Common myeloid progenitor, CD34-positive (primary cell): ENCODE data around the gene CELSR1.
"Not testable (repeated sequence)": the region's sequence is repeated elsewhere in the genome, so short reads cannot be mapped to it uniquely, and the experiment has no call there.

ENCODE experiments used
- CTCF ChIA-PET: fragments of 350-600 bp; sonication (Branson Sonifier 250); formaldehyde crosslinking; loops from one replicate; lab custom pipeline; 2021; ENCODE audit warnings: antibody characterized with exemption; lab: Charles Lee
- POLR2A ChIA-PET: fragments of 350-600 bp; sonication (Branson Sonifier 250); formaldehyde crosslinking; loops from one replicate; lab custom pipeline; 2021; ENCODE audit warnings: antibody characterized with exemption; lab: Charles Lee
- DNase-seq, 3 donors: peaks; one replicate each; pipeline versions ENCODE4 v3.0.0 to v3.0.0-alpha.2; 2013
- H3K27ac ChIP-seq, 2 experiments: 1 replicate in 1 of 2; 2 replicates in 1 of 2; pipeline ENCODE4 v1.7.0; 2013; ENCODE audit warnings: inconsistent platforms in 2 of 2, low read length in 2 of 2, mild to moderate bottlenecking in 2 of 2, low read depth in 1 of 2, moderate library complexity in 1 of 2; ENCODE audit not compliant: severe bottlenecking in 2 of 2, insufficient read depth in 1 of 2, poor library complexity in 1 of 2
- H3K27me3 ChIP-seq, 5 experiments: replicated peaks in 2 of 5; 1 replicate in 3 of 5; 2 replicates in 2 of 5; pipeline versions ENCODE4 v1.6.1 to v1.7.0; 2013; ENCODE audit warnings: low read length in 4 of 5, mild to moderate bottlenecking in 2 of 5, moderate library complexity in 2 of 5, inconsistent platforms in 1 of 5; ENCODE audit not compliant: insufficient read depth in 5 of 5, control insufficient read depth in 4 of 5
- H3K36me3 ChIP-seq, 4 experiments: 1 replicate in 2 of 4; 2 replicates in 2 of 4; pipeline versions ENCODE4 v1.6.1 to v1.7.0; 2013; ENCODE audit warnings: low read length in 3 of 4, control low read depth in 1 of 4, mild to moderate bottlenecking in 1 of 4; ENCODE audit not compliant: control insufficient read depth in 4 of 4, insufficient read depth in 4 of 4
- H3K4me1 ChIP-seq, 4 experiments: 1 replicate in 3 of 4; 2 replicates in 1 of 4; pipeline versions ENCODE4 v1.6.1 to v1.7.1; 2013; ENCODE audit warnings: low read length in 3 of 4, mild to moderate bottlenecking in 3 of 4, control low read depth in 1 of 4, inconsistent platforms in 1 of 4, moderate library complexity in 1 of 4; ENCODE audit not compliant: control insufficient read depth in 4 of 4, insufficient read depth in 4 of 4; ENCODE audit errors: control extremely low read depth in 1 of 4
- H3K4me3 ChIP-seq, 7 experiments: 1 replicate in 4 of 7; 2 replicates in 3 of 7; pipeline versions ENCODE4 v1.5.1 to v1.7.0; 2013; ENCODE audit warnings: mild to moderate bottlenecking in 7 of 7, low read length in 6 of 7, moderate library complexity in 6 of 7, inconsistent platforms in 2 of 7, low read depth in 2 of 7, control low read depth in 1 of 7; ENCODE audit not compliant: insufficient read depth in 4 of 7, control insufficient read depth in 1 of 7; ENCODE audit errors: extremely low read depth in 1 of 7
- H3K9me3 ChIP-seq, 5 experiments: 1 replicate in 4 of 5; 2 replicates in 1 of 5; pipeline versions ENCODE4 v1.6.1 to v1.7.1; 2013; ENCODE audit warnings: low read length in 4 of 5, mild to moderate bottlenecking in 2 of 5, inconsistent platforms in 1 of 5, low read depth in 1 of 5, moderate library complexity in 1 of 5; ENCODE audit not compliant: control insufficient read depth in 4 of 5, insufficient read depth in 2 of 5; ENCODE audit errors: control extremely low read depth in 1 of 5
- WGBS: methylation state at CpG from one replicate; pipeline ENCODE4 v1.1.5; 2013; ENCODE audit not compliant: insufficient coverage; 5-methylcytosine and 5-hydroxymethylcytosine counted together

CELSR1 gene

DNA sequence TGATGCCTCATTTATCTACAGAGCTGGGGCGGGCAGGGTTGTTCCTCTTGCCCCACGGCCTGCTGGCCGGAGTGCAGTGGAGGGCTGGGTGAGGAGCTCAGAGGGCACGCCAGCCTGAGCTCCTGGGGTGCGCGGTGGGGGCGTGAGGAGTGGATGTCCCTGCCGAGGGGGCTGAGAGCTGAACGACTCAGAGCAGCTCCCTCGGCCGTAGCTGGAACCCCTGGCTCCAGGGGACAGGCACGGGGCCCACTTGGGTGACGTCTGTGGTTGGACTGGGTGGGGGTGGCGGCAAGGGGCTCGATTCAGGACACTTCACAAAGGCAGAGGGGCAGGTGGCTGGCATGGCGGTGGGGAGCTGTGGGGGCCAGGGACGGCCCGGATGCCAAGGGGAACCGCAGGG lies 139.5 kb downstream of the CELSR1 start:
- ChIA-PET POLR2A (no interaction called here), CTCF (interaction anchor here (1.0 to 1.4 kb wide), 2 partner anchors 30 to 144 kb away, joined by 3 to 4 read pairs; no protein-coding TSS in a partner anchor)
- Histone ChIP-seq H3K36me3 (no peaks in the 10 kb centered on the region), H3K27ac (no peak overlapping the region), H3K9me3 (no peaks in the 10 kb centered on the region), H3K4me1 (no peaks in the 10 kb centered on the region), H3K4me3 (no peak overlapping the region), H3K27me3 (peaks cover 0 to 7% (median 0%) of the 10 kb centered on the region in 5 experiments)
- 94% methylated on average over 12 of the region's 19 CpGs for WGBS
- DNase-seq = no peak

DNA sequence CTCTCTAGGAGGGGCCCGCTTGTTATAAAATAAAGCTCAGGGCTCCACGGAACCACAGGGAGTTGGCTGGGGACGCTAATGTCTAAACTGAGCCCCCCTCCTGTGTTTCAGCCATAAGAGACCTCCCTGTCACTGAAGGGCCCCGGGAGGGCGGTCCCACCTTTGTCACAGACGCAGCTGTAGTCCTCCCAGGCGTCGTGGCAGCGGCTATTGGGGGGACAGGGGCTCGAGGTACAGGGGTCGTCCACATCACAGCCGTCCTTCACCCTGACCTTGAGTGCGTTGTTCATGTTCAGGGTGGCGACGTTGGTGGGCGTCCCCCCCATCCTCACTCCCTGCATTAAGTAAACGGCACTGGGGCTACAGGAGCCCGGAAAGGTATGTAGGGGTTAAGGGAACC lies 139.9 kb downstream of the CELSR1 start:
- ChIA-PET POLR2A (no interaction called here), CTCF (interaction anchor here (1.0 kb wide), 1 partner anchor 30 kb away, joined by 4 read pairs; no protein-coding TSS in a partner anchor)
- Histone ChIP-seq H3K4me3 (no peak overlapping the region), H3K36me3 (no peaks in the 10 kb centered on the region), H3K27me3 (peaks cover 0 to 7% (median 0%) of the 10 kb centered on the region in 5 experiments), H3K27ac (no peak overlapping the region), H3K9me3 (no peaks in the 10 kb centered on the region), H3K4me1 (no peaks in the 10 kb centered on the region)
- no peak for DNase-seq
- 92% methylated on average over 9 of the region's 18 CpGs for WGBS

DNA sequence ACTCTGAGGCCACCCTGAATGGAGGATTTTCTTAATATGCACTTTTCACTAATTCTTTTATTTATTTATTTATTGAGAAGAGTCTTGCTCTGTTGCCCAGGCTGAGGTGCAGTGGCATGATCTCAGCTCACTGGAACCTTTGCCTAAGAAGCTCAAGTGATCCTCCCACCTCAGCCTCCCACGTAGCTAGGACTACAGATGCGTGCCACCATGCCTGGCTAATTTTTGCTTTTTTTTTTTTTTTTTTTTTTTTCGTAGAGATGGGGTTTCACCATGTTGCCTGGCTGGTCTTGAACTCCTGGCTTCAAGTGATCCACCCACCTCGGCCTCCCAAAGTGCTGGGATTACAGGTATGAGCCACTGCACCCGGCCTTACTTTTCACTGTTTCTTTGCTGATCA lies 140.4 kb downstream of the CELSR1 start:
- H3K27ac ChIP-seq, H3K9me3 ChIP-seq, DNase-seq, H3K27me3 ChIP-seq, POLR2A ChIA-PET, H3K36me3 ChIP-seq, H3K4me3 ChIP-seq, H3K4me1 ChIP-seq, CTCF ChIA-PET: not testable (repeated sequence)
- WGBS = 89% methylated on average over 2 of the region's 5 CpGs

DNA sequence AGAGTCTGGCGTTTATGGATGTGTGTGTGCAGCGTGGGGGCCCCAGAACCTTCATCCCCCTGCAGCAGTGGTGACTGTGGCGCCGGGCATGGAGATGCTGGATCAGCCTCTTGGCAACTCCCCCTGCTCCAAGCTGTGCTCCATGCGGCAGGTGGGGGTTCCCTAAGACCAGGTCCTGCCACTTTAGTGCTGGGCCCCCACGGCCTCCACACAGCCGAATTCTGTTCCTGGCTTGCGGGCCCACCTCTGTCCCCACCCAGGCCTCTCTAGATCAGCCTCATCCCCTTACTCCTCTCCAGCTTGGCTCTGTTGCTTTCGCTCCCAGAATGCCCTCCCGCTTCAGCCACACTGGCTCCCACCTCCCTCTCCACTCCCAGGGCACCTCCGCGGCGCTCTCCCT lies 142.3 kb downstream of the CELSR1 start:
- no peaks in the 10 kb centered on the region for H3K9me3 ChIP-seq
- ChIA-PET POLR2A (no interaction called here), CTCF (no interaction called here)
- H3K4me1 ChIP-seq = no peaks in the 10 kb centered on the region
- H3K27ac ChIP-seq = no peak overlapping the region
- DNase-seq = no peak
- WGBS = 97% methylated on average over 12 of the region's 13 CpGs
- H3K27me3 ChIP-seq = peaks cover 0 to 4% (median 0%) of the 10 kb centered on the region in 5 experiments
- H3K36me3 ChIP-seq = no peaks in the 10 kb centered on the region
- H3K4me3 ChIP-seq = no peak overlapping the region

DNA sequence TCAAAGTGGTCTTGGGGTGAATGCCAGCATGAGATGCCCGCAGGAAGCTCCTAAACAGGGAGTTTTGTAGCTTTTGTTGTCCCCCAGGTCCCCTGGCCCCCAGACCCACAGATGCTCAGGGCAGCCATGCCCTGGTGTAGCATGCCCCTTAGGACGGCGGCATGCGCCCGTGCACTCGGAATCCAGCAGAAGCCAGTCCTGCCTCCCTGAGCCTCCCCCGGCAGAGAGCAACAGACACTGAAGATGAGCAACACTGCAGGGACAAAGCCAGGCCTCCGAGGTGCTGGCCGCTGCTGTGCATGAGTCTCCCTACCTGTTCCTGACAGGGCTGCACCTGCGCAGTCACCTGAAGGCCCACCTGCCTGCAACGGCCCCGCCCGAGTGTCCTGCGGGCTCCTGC lies 142.8 kb downstream of the CELSR1 start:
- WGBS = 95% methylated on average over 14 of the region's 14 CpGs
- Histone ChIP-seq H3K36me3 (no peaks in the 10 kb centered on the region), H3K27ac (no peak overlapping the region), H3K9me3 (no peaks in the 10 kb centered on the region), H3K4me3 (no peak overlapping the region), H3K4me1 (no peaks in the 10 kb centered on the region), H3K27me3 (peaks cover 0 to 4% (median 0%) of the 10 kb centered on the region in 5 experiments)
- ChIA-PET CTCF (no interaction called here), POLR2A (no interaction called here)
- DNase-seq = no peak

DNA sequence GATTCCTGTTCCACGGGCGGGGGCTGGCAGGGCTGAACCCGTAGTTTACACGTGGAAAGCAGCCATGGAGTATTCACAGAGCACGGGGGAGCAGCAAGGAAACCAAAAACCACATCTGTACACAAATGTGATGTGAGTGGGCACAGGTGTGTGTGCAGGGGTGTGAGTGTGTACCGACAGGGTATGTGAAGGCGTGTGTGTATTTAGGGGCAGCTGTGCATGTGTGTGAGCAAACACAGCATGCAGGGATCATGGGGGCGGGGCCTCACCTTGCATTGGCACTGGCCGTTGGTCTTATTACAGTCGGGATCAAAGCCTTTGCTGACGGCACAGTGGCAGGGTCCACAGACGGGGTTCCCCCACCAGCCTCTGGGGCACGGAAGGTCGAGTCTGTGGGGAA lies 143.5 kb downstream of the CELSR1 start:
- Histone ChIP-seq H3K27me3 (peaks cover 0 to 4% (median 2%) of the 10 kb centered on the region in 5 experiments), H3K9me3 (no peaks in the 10 kb centered on the region), H3K36me3 (no peaks in the 10 kb centered on the region), H3K4me3 (no peak overlapping the region), H3K27ac (no peak overlapping the region), H3K4me1 (no peaks in the 10 kb centered on the region)
- POLR2A ChIA-PET = no interaction called here
- 80% methylated on average over 14 of the region's 14 CpGs for WGBS
- CTCF ChIA-PET = interaction anchor here (0.9 kb wide), 1 partner anchor 38 kb away, joined by 3 read pairs; no protein-coding TSS in a partner anchor
- no peak for DNase-seq

DNA sequence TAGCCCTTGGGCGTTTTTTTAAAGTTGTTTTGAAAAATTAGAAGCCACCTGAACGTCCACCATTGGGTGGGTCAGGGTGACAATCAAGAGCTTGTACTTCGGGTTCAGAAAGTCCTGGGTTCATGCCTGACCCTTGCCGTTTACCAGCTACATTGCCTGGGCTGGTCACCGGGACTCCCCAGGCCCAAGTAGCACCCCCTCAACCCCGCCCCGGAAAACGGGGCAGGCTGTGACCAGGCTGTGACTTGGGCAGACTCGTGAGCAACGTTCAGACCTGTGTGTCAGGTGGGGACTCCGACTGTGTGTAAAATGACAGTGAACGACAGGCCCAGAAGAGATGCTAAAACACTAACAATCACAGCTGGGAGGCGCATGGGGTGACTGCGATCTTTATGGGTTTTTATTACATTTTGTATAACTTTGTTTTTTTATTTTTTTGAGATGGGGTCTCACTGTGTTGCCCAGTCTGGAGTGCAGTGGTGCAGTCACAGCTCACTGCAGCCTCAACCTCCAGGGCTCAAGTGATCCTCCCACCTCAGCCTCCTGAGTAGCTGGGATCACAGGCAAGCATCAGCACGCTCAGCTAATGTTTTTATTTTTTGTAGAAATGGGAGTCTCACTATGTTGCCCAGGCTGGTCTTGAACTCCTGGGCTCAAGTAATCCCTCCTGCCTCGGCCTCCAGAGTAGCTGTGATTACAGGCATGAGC lies 145.1 kb downstream of the CELSR1 start:
- WGBS = 98% methylated on average over 13 of the region's 16 CpGs
- Histone ChIP-seq H3K27ac (no peak overlapping the region), H3K36me3 (no peaks in the 10 kb centered on the region), H3K9me3 (no peaks in the 10 kb centered on the region), H3K4me1 (no peaks in the 10 kb centered on the region), H3K27me3 (peaks cover 0 to 6% (median 2%) of the 10 kb centered on the region in 5 experiments), H3K4me3 (no peak overlapping the region)
- CTCF ChIA-PET = interaction anchor here (0.6 to 2.0 kb wide), 3 partner anchors 14 to 1591 kb away, joined by 3 to 12 read pairs (median 3); no protein-coding TSS in a partner anchor
- POLR2A ChIA-PET = no interaction called here
- DNase-seq = no peak
